Ectodermal cell (in vitro differentiated cells): ENCODE results near the gene CNPY1.

ENCODE experiments used
- H3K27ac ChIP-seq: 2 replicates; pipeline ENCODE4 v1.7.0; 2013; ENCODE audit warnings: mild to moderate bottlenecking, low read depth, low read length; ENCODE audit not compliant: insufficient read depth, poor library complexity, severe bottlenecking
- H3K27me3 ChIP-seq: 2 replicates; pipeline ENCODE4 v1.7.0; 2013; ENCODE audit warnings: mild to moderate bottlenecking, low read length; ENCODE audit not compliant: insufficient read depth, control insufficient read depth, poor library complexity, severe bottlenecking
- H3K36me3 ChIP-seq: one replicate; pipeline ENCODE4 v1.7.0; 2013; ENCODE audit warnings: low read length; ENCODE audit not compliant: control insufficient read depth, insufficient read depth
- H3K4me1 ChIP-seq: one replicate; pipeline ENCODE4 v1.7.0; 2013; ENCODE audit warnings: low read length; ENCODE audit not compliant: control insufficient read depth, insufficient read depth
- H3K4me3 ChIP-seq: 2 replicates; pipeline ENCODE4 v1.7.0; 2013; ENCODE audit warnings: low read depth, low read length, control low read depth; ENCODE audit not compliant: insufficient read depth
- H3K9me3 ChIP-seq: 2 replicates; pipeline ENCODE4 v1.7.0; 2013; ENCODE audit warnings: mild to moderate bottlenecking, low read length, moderate library complexity; ENCODE audit not compliant: control insufficient read depth
- WGBS, 2 experiments: methylation state at CpG; one replicate each; pipeline ENCODE4 v1.1.7; 2013; ENCODE audit warnings: missing lambda C conversion rate in 2 of 2; 5-methylcytosine and 5-hydroxymethylcytosine counted together

The CNPY1 gene

GRCh38 chr7:155514296-155514695 is 32.1 kb downstream of the CNPY1 start:
- Histone ChIP-seq H3K27me3 (peaks cover 99% of the 10 kb centered on the region), H3K36me3 (no peaks in the 10 kb centered on the region), H3K27ac (no peak overlapping the region), H3K9me3 (no peaks in the 10 kb centered on the region), H3K4me3 (no peak overlapping the region), H3K4me1 (peaks cover 3% of the 10 kb centered on the region)
- 82 to 85% methylated on average over 6 to 8 of the region's 8 CpGs for whole genome bisulfite sequencing, 2 experiments

- no peaks in the 10 kb centered on the region for H3K36me3 ChIP-seq
- H3K4me1 ChIP-seq = peaks cover 3% of the 10 kb centered on the region
- H3K27me3 ChIP-seq = peaks cover 100% of the 10 kb centered on the region
- H3K4me3 ChIP-seq = no peak overlapping the region
- no peaks in the 10 kb centered on the region for H3K9me3 ChIP-seq
- H3K27ac ChIP-seq = no peak overlapping the region
- 66 to 68% methylated on average over 10 to 11 of the region's 13 CpGs for WGBS, 2 experiments
Measured at GRCh38 chr7:155513543-155514285, 32.6 kb downstream of the CNPY1 start.

DNA sequence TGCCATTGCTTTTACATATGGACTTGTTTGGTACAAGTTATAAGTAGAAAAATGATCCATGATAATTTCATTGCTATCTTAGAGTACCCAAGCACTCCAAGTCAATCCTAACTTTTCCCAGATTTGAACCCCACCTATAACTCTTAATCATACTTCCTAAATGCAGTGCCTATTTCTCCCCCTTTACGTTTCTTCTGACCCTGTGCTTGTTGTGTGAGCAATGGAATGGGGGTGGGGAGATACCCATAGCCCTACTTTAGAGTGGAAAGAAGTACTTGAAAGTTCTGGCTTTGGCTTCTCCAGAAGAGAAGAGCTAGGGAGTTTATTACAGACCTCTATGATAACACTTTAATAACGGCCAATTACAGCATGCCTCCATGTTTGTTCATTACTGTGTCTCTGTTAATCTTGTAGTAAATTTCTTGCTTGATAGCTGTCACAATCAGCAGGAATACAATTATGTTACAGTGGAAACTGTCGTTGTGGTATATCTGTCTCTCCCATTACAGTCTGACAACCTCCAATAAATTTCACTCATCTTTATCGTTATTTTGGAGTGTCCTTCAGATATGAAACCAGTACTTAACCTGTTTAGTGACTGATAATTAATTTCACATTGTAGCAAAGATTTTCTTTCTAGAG is 34.0 kb downstream of the CNPY1 start:
- no peak overlapping the region for H3K4me3 ChIP-seq
- no peak overlapping the region for H3K27ac ChIP-seq
- H3K27me3 ChIP-seq = peaks cover 100% of the 10 kb centered on the region
- WGBS, 2 experiments = 33 to 38% methylated on average over 2 to 4 of the region's 4 CpGs
- no peaks in the 10 kb centered on the region for H3K9me3 ChIP-seq
- H3K36me3 ChIP-seq = no peaks in the 10 kb centered on the region
- peaks cover 3% of the 10 kb centered on the region for H3K4me1 ChIP-seq

- Histone ChIP-seq H3K36me3 (no peaks in the 10 kb centered on the region), H3K4me3 (no peak overlapping the region), H3K4me1 (peaks cover 3% of the 10 kb centered on the region), H3K27me3 (peaks cover 100% of the 10 kb centered on the region), H3K27ac (no peak overlapping the region), H3K9me3 (no peaks in the 10 kb centered on the region)
- WGBS, 2 experiments = 3 to 11% methylated on average over 4 to 5 of the region's 5 CpGs
Measured at GRCh38 chr7:155511702-155511996, 34.7 kb downstream of the CNPY1 start.

DNA sequence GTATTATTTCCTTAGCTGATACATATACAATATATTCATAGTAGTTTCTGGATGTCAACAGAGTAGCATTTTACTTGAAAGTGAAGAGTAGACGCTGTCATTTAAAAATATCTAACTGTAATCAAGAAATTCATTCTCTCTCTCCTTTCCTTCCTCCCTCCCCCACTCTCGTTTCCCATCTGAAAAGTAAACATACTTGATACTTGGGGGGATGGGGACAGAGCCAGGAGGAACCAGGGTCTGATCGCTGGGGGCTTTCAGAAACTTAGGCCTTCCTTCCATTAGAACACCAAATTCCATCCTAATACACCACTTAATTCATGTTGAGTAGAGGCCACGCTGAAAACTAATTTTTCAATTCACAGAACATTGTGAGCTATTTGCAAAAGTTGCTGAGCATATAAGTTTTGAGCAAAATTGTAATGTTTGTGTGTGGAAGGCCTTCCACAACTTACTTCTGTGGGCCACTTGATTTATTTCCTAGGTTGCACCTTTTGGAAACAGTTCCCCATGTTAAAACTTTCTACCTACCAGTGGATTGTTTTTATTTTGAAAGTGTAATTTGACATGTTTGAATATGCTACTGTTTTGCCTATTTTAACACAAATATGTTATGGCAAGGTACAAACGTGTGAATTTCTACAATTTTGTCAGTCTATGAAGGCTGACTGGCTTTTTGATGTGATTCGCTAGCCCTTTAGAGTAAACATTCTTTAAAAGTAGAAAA is 35.2 kb downstream of the CNPY1 start:
- peaks cover 3% of the 10 kb centered on the region for H3K4me1 ChIP-seq
- no peaks in the 10 kb centered on the region for H3K9me3 ChIP-seq
- H3K27ac ChIP-seq = no peak overlapping the region
- no peak overlapping the region for H3K4me3 ChIP-seq
- H3K27me3 ChIP-seq = peaks cover 100% of the 10 kb centered on the region
- 1 to 3% methylated on average over 5 to 6 of the region's 6 CpGs for WGBS, 2 experiments
- H3K36me3 ChIP-seq = no peaks in the 10 kb centered on the region

DNA sequence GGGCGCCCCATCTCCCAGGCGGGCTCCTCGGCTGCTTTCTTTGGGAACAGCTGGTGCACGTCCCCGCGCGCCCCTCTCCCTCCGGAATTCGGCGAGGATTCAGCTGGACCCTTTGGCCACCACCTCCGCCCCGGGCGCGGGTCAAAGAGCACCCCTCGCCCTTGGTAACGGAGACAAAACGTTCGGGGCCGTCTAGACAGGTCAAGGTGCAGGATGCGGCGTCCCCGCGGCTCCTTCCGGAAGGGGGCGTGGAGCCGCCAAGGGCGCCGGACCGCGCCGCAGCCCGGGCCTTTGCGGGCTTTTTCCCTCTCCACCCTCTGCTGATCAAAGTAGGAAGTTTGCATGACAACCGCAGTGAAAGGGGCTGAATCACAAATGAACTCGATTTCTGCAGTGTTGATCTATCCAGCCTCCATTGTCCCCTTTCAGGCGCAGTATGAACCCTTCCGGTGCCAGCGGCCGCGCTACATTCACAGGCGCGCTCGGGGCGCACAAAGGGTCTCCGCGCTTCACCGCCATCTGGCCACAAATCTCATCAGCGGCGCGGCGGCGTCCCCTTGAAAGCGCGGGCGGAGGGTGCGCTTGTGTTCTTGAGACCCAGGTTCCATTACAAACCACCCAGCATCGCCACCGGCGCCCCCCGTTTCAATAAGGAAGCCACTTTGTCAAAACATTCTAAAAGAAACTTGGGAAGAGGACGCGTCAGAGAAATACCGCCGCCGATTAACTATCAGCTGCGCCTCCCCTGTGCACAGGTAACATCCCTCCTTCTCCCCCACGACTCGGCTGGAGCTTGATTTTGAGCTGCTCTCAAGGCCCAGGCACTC is 36.4 kb downstream of the CNPY1 start:
- Histone ChIP-seq H3K4me3 (peak overlapping the region; percentile 2), H3K27me3 (peaks cover 100% of the 10 kb centered on the region), H3K9me3 (no peaks in the 10 kb centered on the region), H3K4me1 (peaks cover 3% of the 10 kb centered on the region), H3K36me3 (no peaks in the 10 kb centered on the region), H3K27ac (no peak overlapping the region)
- 0 to 1% methylated on average over 68 of the region's 68 CpGs for WGBS, 2 experiments

DNA sequence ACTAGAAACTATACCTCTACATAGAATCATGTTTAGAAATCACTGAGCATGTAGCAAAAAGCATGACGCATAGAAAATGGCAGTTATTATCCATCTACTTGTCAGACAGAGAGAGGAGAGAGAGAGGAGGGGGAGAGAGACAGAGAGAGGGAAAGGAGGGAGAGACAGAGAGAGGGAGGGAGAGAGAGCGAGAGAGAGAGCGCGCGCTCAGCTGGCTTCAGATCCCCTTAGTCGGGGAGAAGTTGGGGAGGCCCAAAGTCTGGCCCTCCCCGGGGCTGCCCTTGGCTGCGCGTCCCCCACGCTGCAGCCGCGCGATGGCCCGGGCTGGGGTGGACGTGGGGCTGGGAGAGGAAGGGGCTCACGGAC is 37.0 kb downstream of the CNPY1 start:
- H3K27me3 ChIP-seq = peaks cover 100% of the 10 kb centered on the region
- H3K36me3 ChIP-seq = no peaks in the 10 kb centered on the region
- peaks cover 3% of the 10 kb centered on the region for H3K4me1 ChIP-seq
- H3K27ac ChIP-seq = no peak overlapping the region
- WGBS, 2 experiments = 0 to 1% methylated on average over 16 of the region's 16 CpGs
- no peaks in the 10 kb centered on the region for H3K9me3 ChIP-seq
- peak overlapping the region; percentile 2 for H3K4me3 ChIP-seq

- H3K36me3 ChIP-seq = no peaks in the 10 kb centered on the region
- 5% methylated on average over 28 to 29 of the region's 29 CpGs for WGBS, 2 experiments
- peaks cover 3% of the 10 kb centered on the region for H3K4me1 ChIP-seq
- H3K27ac ChIP-seq = no peak overlapping the region
- H3K4me3 ChIP-seq = no peak overlapping the region
- no peaks in the 10 kb centered on the region for H3K9me3 ChIP-seq
- peaks cover 100% of the 10 kb centered on the region for H3K27me3 ChIP-seq
Measured at GRCh38 chr7:155508376-155509358, 37.7 kb downstream of the CNPY1 start.

DNA sequence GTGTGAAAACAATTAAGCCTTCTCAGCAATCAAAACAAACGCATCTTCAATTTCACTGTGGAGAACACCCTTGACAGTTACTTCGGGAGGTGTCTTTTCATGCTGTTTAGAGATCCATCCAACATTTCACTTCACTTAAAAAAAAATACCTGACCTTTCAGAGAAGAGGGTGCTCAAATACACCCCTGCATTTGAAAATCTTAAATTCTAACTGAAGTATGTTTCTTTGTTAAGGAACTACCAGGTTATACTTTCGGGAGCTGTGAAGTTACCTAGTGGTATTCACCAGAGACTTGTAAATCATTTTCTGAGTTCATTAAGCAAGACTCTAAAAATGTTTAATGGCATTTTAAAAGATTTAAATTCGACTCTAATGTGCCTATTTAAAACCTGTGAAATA is 38.8 kb downstream of the CNPY1 start:
- Histone ChIP-seq H3K9me3 (no peaks in the 10 kb centered on the region), H3K27me3 (peaks cover 100% of the 10 kb centered on the region), H3K36me3 (no peaks in the 10 kb centered on the region), H3K4me1 (peaks cover 3% of the 10 kb centered on the region), H3K4me3 (no peak overlapping the region), H3K27ac (no peak overlapping the region)
- WGBS, 2 experiments = 8 to 13% methylated on average over 3 to 4 of the region's 4 CpGs
